Measurements from ENCODE around the gene FBXL22. TPM values are rescaled to one million over a fixed set of nuclear protein-coding genes. Genes with fewer than 3 reads are reported as not detected.

Gene FBXL22
- total and polyA plus RNA-seq, 2 of the 8 experiments (the other 6 are each of a cell fraction or from before 2014, with no cell fraction given), result 0.09 to 0.47 TPM

GRCh38 chr15:63634154-63634553 is 37.0 kb downstream of the FBXL22 start (continued):
- no peak for TF ChIP-seq SP4 (IDR thresholded peaks at IDR 0.05; ENCODE audit: low read length)

Measured in H1 (cell line).